Activated CD8-positive, alpha-beta T cell treated with anti-CD3 and anti-CD28 coated beads for 36 hours (primary cell): ENCODE data around the gene MYCBP. TPM values are rescaled to one million over a fixed set of nuclear protein-coding genes. Genes with fewer than 3 reads are reported as not detected.
"Not testable (repeated sequence)": the region's sequence is repeated elsewhere in the genome, so short reads cannot be mapped to it uniquely, and the experiment has no call there.

Experiments
- ATAC-seq: fragments of 200-7000 bp; cut with Tn5 transposase; one replicate; pipeline ENCODE4 v1.10.0; 2021; ENCODE audit warnings: mild to moderate bottlenecking, moderate library complexity
- CTCF ChIA-PET: fragments of 350-600 bp; sonication (Branson Sonifier 250); formaldehyde crosslinking; loops from one replicate; lab custom pipeline; 2021; ENCODE audit warnings: antibody characterized with exemption; lab: Charles Lee
- POLR2A ChIA-PET: fragments of 350-600 bp; sonication (Branson Sonifier 250); formaldehyde crosslinking; loops from one replicate; lab custom pipeline; 2021; ENCODE audit warnings: antibody characterized with exemption; lab: Charles Lee
- DNase-seq: peaks from one replicate; pipeline ENCODE4 v3.0.0-alpha.2; 2020
- H3K27ac Mint-ChIP-seq: one replicate; pipeline ENCODE4 v1.8.0; 2021; ENCODE audit warnings: mild to moderate bottlenecking, mixed read lengths
- H3K27me3 Mint-ChIP-seq: one replicate; pipeline ENCODE4 v1.8.0; 2021; ENCODE audit warnings: mixed read lengths
- H3K36me3 Mint-ChIP-seq: one replicate; pipeline ENCODE4 v1.8.0; 2021; ENCODE audit warnings: low read depth, mixed read lengths
- H3K4me1 Mint-ChIP-seq: one replicate; pipeline ENCODE4 v1.8.0; 2021; ENCODE audit warnings: low read depth, mixed read lengths
- H3K4me3 Mint-ChIP-seq: one replicate; pipeline ENCODE4 v1.8.0; 2021; ENCODE audit warnings: mild to moderate bottlenecking, moderate library complexity, mixed read lengths
- H3K9me3 Mint-ChIP-seq: one replicate; pipeline ENCODE4 v1.8.0; 2021; ENCODE audit warnings: mixed read lengths
- intact Hi-C: fragments of 100-400 bp; cut with micrococcal nuclease; formaldehyde crosslinking; loops from one replicate; pipeline ENCODE4 v1.10.0; 2022
- total RNA-seq, 2 experiments: library from RNA; stranded (reverse); gene quantifications; one replicate each; pipeline ENCODE4 v1.2.3, GENCODE V29; 2021
- TF ChIP-seq, protein P1 (sequence below): fragments of 200-600 bp; IDR thresholded peaks from one replicate; pipeline ENCODE4 v1.8.0; 2022; ENCODE audit warnings: antibody characterized with exemption, mild to moderate bottlenecking

The MYCBP gene
- total RNA-seq, 2 experiments from 2014 or later = 45.6 to 46.4 TPM

DNA sequence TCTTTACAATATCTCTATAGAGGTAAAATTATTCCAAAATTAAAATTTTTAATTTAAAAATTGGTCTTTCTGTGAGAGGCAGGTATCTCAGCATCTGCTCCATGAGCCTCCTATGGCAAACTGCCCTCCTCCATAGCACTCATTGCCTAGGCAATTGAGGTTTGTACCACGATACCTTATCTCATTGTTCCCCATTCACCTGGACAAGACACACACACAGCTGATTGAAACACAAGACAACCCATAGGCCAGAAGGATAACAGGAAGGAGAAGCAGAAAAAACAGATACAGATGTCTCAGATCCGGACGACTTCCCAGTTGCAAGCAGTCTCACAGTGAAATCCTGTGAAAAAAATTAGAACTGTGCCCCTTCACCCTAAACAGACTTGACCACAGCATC lies 44.2 kb upstream of the MYCBP start:
- Mint-ChIP-seq H3K4me1 (peaks cover 10% of the 10 kb centered on the region), H3K9me3 (no peaks in the 10 kb centered on the region), H3K4me3 (no peak overlapping the region), H3K27ac (no peak overlapping the region), H3K36me3 (no peaks in the 10 kb centered on the region), H3K27me3 (no peaks in the 10 kb centered on the region)
- CTCF ChIA-PET = no interaction called here
- intact Hi-C loops = no loop called here
- no peak for ATAC-seq
- TF ChIP-seq, protein P1, sequence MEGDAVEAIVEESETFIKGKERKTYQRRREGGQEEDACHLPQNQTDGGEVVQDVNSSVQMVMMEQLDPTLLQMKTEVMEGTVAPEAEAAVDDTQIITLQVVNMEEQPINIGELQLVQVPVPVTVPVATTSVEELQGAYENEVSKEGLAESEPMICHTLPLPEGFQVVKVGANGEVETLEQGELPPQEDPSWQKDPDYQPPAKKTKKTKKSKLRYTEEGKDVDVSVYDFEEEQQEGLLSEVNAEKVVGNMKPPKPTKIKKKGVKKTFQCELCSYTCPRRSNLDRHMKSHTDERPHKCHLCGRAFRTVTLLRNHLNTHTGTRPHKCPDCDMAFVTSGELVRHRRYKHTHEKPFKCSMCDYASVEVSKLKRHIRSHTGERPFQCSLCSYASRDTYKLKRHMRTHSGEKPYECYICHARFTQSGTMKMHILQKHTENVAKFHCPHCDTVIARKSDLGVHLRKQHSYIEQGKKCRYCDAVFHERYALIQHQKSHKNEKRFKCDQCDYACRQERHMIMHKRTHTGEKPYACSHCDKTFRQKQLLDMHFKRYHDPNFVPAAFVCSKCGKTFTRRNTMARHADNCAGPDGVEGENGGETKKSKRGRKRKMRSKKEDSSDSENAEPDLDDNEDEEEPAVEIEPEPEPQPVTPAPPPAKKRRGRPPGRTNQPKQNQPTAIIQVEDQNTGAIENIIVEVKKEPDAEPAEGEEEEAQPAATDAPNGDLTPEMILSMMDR = no peak
- POLR2A ChIA-PET = interaction anchor here (0.5 kb wide), 1 partner anchor 31 kb away, joined by 3 read pairs; no protein-coding TSS in a partner anchor
- DNase-seq = no peak

DNA sequence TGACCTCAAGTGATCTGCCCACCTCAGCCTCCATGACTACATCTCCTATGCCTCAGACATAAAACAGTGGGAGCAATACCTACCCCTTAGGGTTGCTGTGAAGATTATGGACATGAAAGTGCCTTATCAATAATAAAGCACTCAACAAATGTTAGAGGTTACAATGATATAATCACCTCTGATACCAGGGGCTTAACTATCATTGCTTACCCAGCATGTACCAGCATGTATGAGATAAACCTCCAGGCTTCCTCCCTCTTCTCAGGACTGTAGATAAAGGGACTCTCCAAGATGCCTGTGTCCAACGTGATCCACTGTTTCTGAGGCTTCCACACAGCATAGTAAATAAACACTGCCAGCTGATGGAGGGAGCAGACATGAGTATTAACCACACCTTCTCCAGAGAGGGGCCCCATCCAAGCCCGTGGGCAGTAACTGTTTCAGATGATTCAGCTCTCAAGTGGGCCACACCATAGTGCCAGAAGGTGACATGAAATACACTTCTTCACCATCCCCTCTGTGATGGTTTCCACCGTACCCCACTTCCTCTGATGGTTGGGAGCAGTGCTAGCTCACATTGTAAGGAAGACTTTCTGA lies 42.3 kb upstream of the MYCBP start:
- Mint-ChIP-seq H3K4me1 (peaks cover 10% of the 10 kb centered on the region), H3K27ac (peak overlapping the region; percentile 0), H3K27me3 (no peaks in the 10 kb centered on the region), H3K9me3 (no peaks in the 10 kb centered on the region), H3K36me3 (no peaks in the 10 kb centered on the region), H3K4me3 (no peak overlapping the region)
- TF ChIP-seq, protein P1 = no peak
- ATAC-seq (peak; percentile 92), DNase-seq (peak; percentile 69)
- ChIA-PET POLR2A (no interaction called here), CTCF (no interaction called here)
- intact Hi-C loops = no loop called here

DNA sequence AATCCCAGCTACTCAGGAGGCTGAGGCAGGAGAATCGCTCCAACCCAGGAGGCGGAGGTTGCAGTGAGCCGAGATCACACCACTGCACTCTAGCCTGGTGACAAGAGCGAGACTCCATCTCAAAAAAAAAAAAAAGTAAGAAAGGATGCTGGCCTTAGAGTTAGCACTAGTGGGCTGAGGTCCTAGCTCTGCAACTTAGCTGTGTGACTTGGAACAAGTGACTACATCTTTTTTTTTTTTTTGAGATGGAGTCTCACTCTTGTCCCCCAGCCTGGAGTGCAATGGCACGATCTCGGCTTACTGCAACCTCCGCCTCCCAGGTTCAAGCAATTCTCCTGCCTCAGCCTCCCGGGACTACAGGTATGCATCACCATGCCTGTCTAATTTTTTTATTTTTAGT lies 41.8 kb upstream of the MYCBP start:
- ATAC-seq, CTCF ChIA-PET, POLR2A ChIA-PET, intact Hi-C loops, H3K9me3 Mint-ChIP-seq, DNase-seq, H3K36me3 Mint-ChIP-seq, H3K4me3 Mint-ChIP-seq, H3K27me3 Mint-ChIP-seq, H3K27ac Mint-ChIP-seq: not testable (repeated sequence)
- peaks cover 10% of the 10 kb centered on the region for H3K4me1 Mint-ChIP-seq

DNA sequence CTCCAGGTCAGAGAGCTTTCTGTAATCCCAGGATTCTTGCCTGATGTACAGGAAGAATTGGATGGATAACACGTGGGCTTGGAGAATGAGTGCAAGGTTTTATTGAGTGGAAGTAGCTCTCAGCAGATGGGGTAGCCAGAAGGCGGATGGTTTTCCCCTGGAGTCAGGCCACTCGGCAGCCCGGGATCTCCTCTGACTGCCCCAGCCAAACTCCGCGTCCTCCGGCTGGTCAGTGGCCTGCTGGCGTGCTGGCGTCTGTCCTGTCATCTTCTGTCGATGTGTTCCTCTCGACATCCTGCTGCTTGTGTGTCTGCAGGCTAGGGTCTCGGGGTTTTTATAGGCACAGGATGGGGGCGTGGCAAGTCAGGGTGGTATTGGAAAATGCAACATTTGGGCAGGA lies 35.7 kb upstream of the MYCBP start:
- Mint-ChIP-seq H3K4me1 (no peaks in the 10 kb centered on the region), H3K27me3 (no peaks in the 10 kb centered on the region), H3K4me3 (no peak overlapping the region), H3K36me3 (peaks cover 3% of the 10 kb centered on the region), H3K27ac (no peak overlapping the region), H3K9me3 (peaks cover 3% of the 10 kb centered on the region)
- CTCF ChIA-PET = no interaction called here
- no peak for ATAC-seq
- DNase-seq = no peak
- POLR2A ChIA-PET = no interaction called here
- intact Hi-C loops = no loop called here
- TF ChIP-seq, protein P1 = no peak

DNA sequence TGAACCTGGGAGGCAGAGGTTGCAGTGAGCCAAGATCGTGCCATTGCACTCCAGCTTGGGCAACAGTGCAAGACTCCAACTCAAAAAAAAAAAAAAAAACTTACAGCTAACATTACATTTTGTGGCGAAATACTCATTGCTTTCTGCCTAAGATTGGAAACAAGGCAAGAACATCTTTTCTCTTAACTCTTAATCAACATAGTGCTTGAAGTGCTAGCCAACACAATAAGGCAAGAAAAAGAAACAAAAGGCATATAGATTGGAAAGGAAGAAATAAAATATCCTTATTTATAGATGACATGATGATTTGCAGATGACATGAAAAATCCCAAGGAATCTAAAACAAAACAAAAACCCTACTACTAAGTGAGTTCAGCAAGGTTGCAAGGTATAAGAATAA lies 32.8 kb upstream of the MYCBP start:
- H3K4me3 Mint-ChIP-seq = no peak overlapping the region
- H3K27ac Mint-ChIP-seq = no peak overlapping the region
- intact Hi-C loops = no loop called here
- H3K27me3 Mint-ChIP-seq = no peaks in the 10 kb centered on the region
- peaks cover 3% of the 10 kb centered on the region for H3K9me3 Mint-ChIP-seq
- no peak for DNase-seq
- H3K4me1 Mint-ChIP-seq = no peaks in the 10 kb centered on the region
- ATAC-seq = no peak
- TF ChIP-seq, protein P1 = no peak
- POLR2A ChIA-PET = no interaction called here
- CTCF ChIA-PET = no interaction called here
- peaks cover 3% of the 10 kb centered on the region for H3K36me3 Mint-ChIP-seq
